ENCODE measurements around the gene PIK3R1. TPM values are rescaled to one million over a fixed set of nuclear protein-coding genes. Genes with fewer than 3 reads are reported as not detected.

The PIK3R1 gene
- total RNA-seq, 1 donor from 2014 or later: 89.3 TPM

DNA sequence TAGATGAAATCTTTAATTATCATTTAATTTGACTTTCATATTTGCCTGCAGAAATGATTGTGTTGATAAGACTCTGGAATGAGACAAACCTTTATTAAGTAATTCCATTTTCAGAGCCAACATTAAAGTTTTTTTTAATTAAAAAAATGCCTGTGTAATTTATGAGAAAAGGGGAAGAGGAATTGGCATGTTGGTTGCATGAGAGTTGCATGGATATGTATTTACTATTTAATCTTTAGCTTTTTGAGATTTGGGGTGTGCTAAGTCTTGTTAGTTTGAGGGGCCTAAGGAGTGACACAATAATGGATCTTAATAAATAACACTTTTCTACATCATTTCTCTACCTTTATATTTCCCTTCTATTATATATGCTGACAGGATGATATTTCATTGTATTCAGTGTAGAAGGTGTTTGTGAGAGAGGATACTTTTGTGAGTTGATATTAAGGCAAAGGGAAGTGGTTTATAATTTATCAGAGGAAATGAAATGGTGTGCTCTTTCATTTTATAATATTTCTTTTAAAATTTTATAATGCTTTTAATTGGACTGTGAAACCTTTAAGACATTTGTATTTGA is 54.9 kb downstream of the PIK3R1 start:
- Histone ChIP-seq H3K4me3 (no peak overlapping the region), H3K27me3 (no peaks in the 10 kb centered on the region), H3K9me3 (no peaks in the 10 kb centered on the region), H3K4me1 (peaks cover 15 to 69% of the 10 kb centered on the region in 2 donors), H3K36me3 (peaks cover 7% of the 10 kb centered on the region in 2 donors), H3K27ac (peak overlapping the region; percentile 84 to 86)
- TF ChIP-seq, protein P1, sequence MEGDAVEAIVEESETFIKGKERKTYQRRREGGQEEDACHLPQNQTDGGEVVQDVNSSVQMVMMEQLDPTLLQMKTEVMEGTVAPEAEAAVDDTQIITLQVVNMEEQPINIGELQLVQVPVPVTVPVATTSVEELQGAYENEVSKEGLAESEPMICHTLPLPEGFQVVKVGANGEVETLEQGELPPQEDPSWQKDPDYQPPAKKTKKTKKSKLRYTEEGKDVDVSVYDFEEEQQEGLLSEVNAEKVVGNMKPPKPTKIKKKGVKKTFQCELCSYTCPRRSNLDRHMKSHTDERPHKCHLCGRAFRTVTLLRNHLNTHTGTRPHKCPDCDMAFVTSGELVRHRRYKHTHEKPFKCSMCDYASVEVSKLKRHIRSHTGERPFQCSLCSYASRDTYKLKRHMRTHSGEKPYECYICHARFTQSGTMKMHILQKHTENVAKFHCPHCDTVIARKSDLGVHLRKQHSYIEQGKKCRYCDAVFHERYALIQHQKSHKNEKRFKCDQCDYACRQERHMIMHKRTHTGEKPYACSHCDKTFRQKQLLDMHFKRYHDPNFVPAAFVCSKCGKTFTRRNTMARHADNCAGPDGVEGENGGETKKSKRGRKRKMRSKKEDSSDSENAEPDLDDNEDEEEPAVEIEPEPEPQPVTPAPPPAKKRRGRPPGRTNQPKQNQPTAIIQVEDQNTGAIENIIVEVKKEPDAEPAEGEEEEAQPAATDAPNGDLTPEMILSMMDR (IDR thresholded peaks at IDR 0.05): no peak
- intact Hi-C loops (cut with DNase I): no loop called here
- DNase-seq (ENCODE audit: low spot score in 2 of 2): no peak

DNA sequence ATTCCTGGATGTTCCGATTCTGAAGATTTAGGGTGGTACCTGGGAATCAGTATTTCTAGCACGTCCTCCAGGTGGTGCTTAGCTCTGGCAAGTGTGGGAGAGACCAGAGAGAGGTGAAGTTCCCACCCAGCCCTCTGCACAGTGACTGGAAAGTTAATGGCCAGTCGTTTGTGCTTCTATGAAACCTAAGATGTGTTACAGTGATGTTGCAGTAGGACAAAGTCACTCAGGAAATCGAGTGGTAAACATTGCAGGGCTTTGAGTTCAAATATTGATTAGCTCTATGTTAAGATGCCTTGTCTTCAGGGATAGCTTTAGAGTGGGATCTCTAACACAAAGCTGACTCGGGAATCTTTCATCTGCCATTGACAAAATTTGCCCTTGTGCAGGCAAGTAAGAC is 55.6 kb downstream of the PIK3R1 start:
- Histone ChIP-seq H3K36me3 (peaks cover 7 to 11% of the 10 kb centered on the region in 2 donors), H3K27me3 (no peaks in the 10 kb centered on the region), H3K4me3 (no peak overlapping the region), H3K4me1 (peaks cover 12 to 64% of the 10 kb centered on the region in 2 donors), H3K27ac (peak overlapping the region; percentile 17 to 35), H3K9me3 (no peaks in the 10 kb centered on the region)
- intact Hi-C loops (cut with DNase I): no loop called here
- TF ChIP-seq, protein P1 (IDR thresholded peaks at IDR 0.05): no peak
- no peak for DNase-seq (ENCODE audit: low spot score in 2 of 2)

DNA sequence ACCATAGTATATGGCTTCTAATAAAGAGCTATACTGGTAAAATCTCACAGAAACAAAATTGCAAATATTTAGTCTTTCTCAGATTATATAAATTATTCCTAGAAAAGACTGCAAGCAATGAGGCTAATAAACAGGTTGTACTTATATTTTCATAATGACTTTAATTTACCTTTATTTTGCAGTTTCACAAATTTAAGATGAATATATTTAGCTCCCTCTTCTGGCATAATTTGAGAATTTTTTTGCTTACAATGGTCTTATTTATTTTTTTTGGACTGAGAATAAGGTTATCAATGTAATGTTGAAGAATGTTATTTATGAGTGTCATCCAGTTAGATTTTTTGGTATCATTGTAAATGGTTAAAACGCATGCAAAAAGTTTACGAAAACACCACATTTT is 56.7 kb downstream of the PIK3R1 start:
- TF ChIP-seq, protein P1 (IDR thresholded peaks at IDR 0.05): peak; percentile 21 to 45 (median 31)

DNA sequence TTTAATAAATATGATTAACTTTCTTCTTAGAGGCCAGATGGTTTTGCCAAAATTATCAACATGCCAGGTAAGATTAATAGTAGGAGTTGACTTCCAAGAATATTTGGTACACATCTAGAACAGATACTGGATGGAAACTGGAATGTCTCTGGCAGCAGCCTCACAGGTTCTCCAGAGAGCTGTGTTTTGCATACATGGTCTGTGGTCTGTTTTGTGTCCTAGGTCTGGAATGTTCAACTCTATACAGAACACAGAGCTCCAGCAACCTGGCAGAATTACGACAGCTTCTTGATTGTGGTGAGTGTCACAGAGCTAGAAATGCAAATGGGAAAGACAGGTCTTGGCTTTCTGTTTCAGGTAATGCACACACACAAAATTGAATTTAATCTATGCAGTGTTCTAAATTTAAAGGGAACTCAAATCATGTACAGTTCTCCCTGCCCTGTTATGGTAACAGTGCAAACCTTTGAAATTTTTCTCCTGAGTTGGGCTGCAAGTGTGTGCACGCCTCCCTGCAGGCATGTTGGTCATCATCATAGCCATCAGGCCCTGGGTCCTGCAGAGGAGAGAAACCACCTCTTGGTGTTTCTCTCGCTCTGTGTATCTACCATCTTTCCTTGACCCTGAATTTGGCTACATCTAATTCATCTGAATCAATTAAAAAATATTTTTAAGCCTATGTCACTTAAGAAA is 58.3 kb downstream of the PIK3R1 start:
- Histone ChIP-seq H3K4me1 (peaks cover 0 to 39% of the 10 kb centered on the region in 2 donors), H3K27ac (no peak overlapping the region), H3K36me3 (peaks cover 22 to 36% of the 10 kb centered on the region in 2 donors)

More for the DNA sequence above, 56.7 kb downstream of the PIK3R1 start:
- no peak for DNase-seq (ENCODE audit: low spot score in 2 of 2)
- Histone ChIP-seq H3K27me3 (no peaks in the 10 kb centered on the region), H3K4me3 (no peak overlapping the region), H3K27ac (no peak overlapping the region), H3K36me3 (peaks cover 13 to 21% of the 10 kb centered on the region in 2 donors), H3K4me1 (peaks cover under 1 to 52% of the 10 kb centered on the region in 2 donors), H3K9me3 (no peaks in the 10 kb centered on the region)
- intact Hi-C loops (cut with DNase I): no loop called here

DNA sequence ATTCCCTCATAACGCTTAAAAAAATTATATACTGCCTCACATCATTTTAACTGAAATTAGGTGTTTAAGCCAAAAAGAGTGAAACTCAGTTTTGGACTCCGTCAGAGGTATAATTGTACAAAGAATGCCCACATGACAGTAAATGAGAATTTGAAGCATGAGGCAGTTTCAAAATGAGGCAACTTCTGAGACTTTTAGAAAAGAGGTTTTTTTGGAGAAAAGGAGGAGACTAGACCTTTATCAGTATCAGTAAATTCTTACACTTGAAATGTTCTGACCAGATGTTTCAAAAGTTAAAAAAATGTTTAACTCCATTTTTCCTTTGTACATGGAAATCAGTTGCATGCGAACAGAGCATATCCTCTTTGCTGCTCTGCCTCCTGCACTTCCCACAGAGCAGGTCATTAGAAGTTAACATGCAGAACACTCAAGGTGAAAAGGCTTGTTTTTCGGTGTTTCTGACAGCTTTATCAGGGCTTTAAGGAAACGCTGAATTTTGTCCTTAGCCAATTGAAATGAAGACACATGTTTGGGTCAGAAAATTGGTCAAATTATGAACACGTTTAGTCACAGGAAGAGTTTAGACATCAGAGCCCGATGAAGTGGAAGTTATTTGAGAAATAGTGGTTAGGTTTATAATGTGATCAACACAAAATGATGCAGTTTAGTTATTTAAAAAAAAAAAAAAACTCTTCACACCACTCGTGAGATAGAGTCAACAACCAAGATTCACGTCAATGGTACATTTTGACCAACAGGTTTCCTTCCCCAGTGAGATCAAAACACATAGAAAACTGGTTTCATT is 59.5 kb downstream of the PIK3R1 start:
- no peaks in the 10 kb centered on the region for H3K27me3 ChIP-seq
- H3K4me3 ChIP-seq: no peak overlapping the region
- TF ChIP-seq, protein P1 (IDR thresholded peaks at IDR 0.05): no peak
- H3K27ac ChIP-seq: no peak overlapping the region
- no peaks in the 10 kb centered on the region for H3K9me3 ChIP-seq
- DNase-seq (ENCODE audit: low spot score in 2 of 2): no peak
- peaks cover 0 to 28% of the 10 kb centered on the region in 2 donors for H3K4me1 ChIP-seq
- intact Hi-C loops (cut with DNase I): no loop called here
- peaks cover 34 to 45% of the 10 kb centered on the region in 2 donors for H3K36me3 ChIP-seq

More for the DNA sequence above, 58.3 kb downstream of the PIK3R1 start:
- no peaks in the 10 kb centered on the region for H3K27me3 ChIP-seq
- no peak for DNase-seq (ENCODE audit: low spot score in 2 of 2)
- TF ChIP-seq, protein P1 (IDR thresholded peaks at IDR 0.05): no peak
- H3K9me3 ChIP-seq: no peaks in the 10 kb centered on the region
- no peak overlapping the region for H3K4me3 ChIP-seq
- intact Hi-C loops (cut with DNase I): no loop called here

Data from ascending aorta (tissue), 2 donors.